ENCODE results near the gene GPR108.
"Not testable (repeated sequence)": the region's sequence is repeated elsewhere in the genome, so short reads cannot be mapped to it uniquely, and the experiment has no call there.

Gene GPR108

DNA sequence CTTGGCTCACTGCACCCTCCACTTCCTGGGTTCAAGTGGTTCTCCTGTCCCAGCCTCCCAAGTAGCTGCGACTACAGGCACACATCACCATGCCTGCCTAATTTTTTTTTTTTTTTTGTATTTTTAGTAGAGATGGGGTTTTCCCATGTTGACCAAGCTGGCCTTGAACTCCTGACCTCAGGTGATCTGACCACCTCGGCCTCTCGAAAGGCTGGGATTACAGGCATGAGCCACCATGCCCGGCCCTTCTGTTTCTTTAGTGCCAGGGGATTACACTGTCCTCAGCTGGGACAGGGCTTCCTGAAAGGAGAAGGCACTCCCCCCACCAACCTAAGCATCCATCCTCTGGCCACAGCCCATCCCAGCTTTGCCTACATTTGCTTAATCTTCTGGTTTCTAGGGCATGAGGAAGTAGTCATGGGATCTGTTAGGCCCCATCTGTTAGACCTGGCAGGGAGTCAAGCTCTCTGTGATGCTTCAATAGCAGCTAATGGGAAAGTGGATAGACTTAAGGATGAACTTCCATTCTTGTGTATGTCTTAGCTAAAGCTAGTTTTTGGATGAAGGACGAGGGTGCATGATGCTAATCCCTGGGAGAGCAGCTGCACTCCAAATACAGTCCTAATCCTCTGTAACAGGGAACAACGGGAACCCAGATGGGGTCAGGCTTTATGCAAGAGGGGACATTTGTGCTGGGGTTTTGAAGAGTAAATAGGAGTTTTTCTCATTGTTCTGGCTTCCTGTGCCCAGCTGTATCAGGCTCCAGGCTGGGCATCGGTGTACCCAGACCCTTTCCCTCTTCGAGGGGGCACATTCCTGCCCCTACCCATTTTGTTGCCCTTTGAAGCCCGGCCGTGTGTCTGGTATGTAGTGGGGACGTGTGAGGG is 37.7 kb upstream of the GPR108 start:
- Mint-ChIP-seq H3K36me3 (ENCODE audit: low read depth) (no peaks in the 10 kb centered on the region), H3K9me3 (peaks cover 22% of the 10 kb centered on the region), H3K27me3 (ENCODE audit: low read depth, poor library complexity) (peaks cover 12% of the 10 kb centered on the region), H3K4me1 (no peaks in the 10 kb centered on the region), H3K4me3 (no peak overlapping the region), H3K27ac (peak overlapping the region; percentile 68)
- TF ChIP-seq, protein P1, sequence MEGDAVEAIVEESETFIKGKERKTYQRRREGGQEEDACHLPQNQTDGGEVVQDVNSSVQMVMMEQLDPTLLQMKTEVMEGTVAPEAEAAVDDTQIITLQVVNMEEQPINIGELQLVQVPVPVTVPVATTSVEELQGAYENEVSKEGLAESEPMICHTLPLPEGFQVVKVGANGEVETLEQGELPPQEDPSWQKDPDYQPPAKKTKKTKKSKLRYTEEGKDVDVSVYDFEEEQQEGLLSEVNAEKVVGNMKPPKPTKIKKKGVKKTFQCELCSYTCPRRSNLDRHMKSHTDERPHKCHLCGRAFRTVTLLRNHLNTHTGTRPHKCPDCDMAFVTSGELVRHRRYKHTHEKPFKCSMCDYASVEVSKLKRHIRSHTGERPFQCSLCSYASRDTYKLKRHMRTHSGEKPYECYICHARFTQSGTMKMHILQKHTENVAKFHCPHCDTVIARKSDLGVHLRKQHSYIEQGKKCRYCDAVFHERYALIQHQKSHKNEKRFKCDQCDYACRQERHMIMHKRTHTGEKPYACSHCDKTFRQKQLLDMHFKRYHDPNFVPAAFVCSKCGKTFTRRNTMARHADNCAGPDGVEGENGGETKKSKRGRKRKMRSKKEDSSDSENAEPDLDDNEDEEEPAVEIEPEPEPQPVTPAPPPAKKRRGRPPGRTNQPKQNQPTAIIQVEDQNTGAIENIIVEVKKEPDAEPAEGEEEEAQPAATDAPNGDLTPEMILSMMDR (IDR thresholded peaks at IDR 0.05): no peak
- DNase-seq: no peak

DNA sequence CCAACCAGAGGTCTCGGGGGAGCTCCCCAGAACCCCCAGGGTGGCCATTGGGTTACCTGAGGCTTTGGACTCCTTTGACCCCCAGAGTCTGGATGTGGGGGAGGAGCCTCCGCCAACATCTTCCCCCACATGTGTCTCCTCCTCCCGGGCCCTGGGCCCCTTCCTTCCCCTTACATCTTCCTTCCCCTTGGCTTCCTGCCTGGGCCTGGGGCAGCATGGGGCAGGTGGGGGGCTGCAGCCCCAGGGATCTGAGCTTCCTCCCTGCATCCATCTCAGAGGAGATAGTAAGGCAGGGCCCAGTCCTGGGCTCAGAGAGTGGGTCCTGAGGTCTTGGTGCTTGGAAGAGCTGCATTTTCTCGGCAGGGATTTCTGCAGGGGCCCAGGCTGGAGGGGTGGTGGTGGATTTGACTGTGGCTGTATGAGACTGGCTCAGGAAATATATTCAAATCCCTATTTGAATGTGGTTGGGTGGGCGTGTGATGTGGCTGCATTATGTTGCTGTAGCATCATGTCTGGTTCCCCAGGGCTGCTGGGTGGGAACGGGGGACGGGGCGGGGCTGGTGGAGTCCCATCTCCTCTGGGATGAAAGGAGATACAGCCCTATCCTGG is 36.0 kb upstream of the GPR108 start:
- Mint-ChIP-seq H3K9me3 (peaks cover 22% of the 10 kb centered on the region), H3K27me3 (ENCODE audit: low read depth, poor library complexity) (peaks cover 24% of the 10 kb centered on the region), H3K27ac (no peak overlapping the region), H3K36me3 (ENCODE audit: low read depth) (no peaks in the 10 kb centered on the region), H3K4me3 (no peak overlapping the region), H3K4me1 (no peaks in the 10 kb centered on the region)
- TF ChIP-seq, protein P1 (IDR thresholded peaks at IDR 0.05): no peak
- DNase-seq: no peak

DNA sequence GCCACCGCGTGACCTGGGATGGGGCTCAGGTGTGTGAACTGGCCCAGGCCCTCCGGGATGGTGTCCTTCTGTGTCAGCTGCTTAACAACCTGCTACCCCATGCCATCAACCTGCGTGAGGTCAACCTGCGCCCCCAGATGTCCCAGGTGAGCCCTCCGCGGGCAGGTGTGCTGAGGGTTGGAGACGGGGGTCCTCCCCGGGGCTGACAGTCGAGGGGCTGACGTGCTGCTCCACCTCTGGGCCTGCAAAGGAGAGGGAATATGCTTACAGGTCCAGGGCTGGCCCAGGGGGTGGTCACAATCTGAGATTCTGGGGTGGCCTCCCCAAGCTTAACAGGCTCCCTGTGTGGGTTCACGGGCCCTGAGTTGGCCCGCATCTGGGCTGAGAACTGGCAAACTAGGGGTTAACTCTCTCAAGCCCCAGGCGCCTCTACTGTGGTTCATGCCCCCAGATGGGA is 35.5 kb upstream of the GPR108 start:
- no peak overlapping the region for H3K4me3 Mint-ChIP-seq
- H3K9me3 Mint-ChIP-seq: peaks cover 22% of the 10 kb centered on the region
- H3K36me3 Mint-ChIP-seq (ENCODE audit: low read depth): no peaks in the 10 kb centered on the region
- TF ChIP-seq, protein P1 (IDR thresholded peaks at IDR 0.05): no peak
- peaks cover 24% of the 10 kb centered on the region for H3K27me3 Mint-ChIP-seq (ENCODE audit: low read depth, poor library complexity)
- no peaks in the 10 kb centered on the region for H3K4me1 Mint-ChIP-seq
- no peak for DNase-seq
- no peak overlapping the region for H3K27ac Mint-ChIP-seq

DNA sequence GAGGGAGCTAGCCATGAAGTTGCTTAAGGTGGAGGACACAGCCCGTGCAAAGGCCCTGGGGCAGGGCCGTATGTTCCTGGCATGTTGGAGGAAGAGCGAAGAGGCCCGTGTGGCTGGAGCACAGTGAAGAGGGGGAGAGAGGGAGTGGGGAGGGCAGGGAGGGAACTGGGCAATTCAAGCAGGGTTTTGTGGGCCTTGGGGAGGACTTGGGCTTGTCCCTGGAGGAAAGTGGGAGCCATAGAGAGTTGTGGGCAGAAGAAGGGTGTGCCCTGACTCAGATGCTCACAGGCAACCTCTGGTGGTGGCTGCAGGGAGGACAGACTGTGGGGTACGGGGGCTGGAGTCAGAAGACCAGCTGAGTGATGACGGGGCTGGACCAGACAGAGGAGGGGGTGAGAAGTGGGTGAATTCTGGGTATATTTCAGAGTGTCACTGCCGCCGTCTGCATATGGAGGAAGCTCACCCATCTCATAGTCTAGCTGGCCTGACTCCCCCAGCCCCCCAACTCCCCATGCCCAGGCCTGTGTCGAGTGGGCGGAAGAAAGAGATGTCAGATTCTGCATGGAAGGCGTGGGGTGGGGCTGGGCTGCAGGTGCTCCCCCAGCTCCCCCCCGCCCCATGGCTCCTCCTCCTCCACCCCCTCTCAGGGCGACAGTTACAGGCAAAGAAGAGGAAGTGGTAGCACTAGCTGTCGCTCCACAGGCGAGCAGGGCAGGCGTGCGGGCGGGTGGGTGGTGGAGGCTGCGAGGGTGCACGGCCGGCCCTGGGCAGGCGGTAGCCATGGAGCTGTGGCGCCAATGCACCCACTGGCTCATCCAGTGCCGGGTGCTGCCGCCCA is 34.9 kb upstream of the GPR108 start, which contains the start of gene VAV1:
Gene VAV1, plus strand, starts transcription at position 681 of the 838 bp plus-strand sequence. Its CDS starts 100 bp downstream, at position 781.
- peaks cover 20% of the 10 kb centered on the region for H3K9me3 Mint-ChIP-seq
- no peak within 1 kb of the TSS for H3K27ac Mint-ChIP-seq
- H3K4me3 Mint-ChIP-seq: no peak within 1 kb of the TSS
- DNase-seq: no peak
- TF ChIP-seq, protein P1 (IDR thresholded peaks at IDR 0.05): no peak
- H3K4me1 Mint-ChIP-seq: peaks cover 5% of the 10 kb centered on the region
- H3K27me3 Mint-ChIP-seq (ENCODE audit: low read depth, poor library complexity): peaks cover 30% of the 10 kb centered on the region
- no peaks in the 10 kb centered on the region for H3K36me3 Mint-ChIP-seq (ENCODE audit: low read depth)

DNA sequence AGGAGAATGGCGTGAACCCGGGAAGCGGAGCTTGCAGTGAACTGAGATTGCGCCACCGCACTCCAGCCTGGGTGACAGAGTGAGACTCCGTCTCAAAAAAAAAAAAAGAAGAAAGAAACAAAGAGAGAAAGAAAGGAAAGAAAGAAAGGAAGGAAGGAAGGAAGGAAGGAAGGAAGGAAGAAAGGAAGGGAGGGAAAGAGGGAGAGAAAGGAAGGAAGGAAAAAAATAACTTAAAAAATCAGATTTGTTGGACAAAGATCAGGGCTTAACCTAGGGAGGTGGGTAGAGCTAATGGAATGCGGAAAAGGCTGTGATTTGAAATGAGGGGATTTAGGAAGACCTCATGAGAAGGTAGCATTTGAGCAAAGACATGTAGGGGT is 34.3 kb upstream of the GPR108 start:
- DNase-seq; H3K4me3 Mint-ChIP-seq; H3K4me1 Mint-ChIP-seq; H3K36me3 Mint-ChIP-seq (ENCODE audit: low read depth); H3K27ac Mint-ChIP-seq: not testable (repeated sequence)
- H3K9me3 Mint-ChIP-seq: peaks cover 16% of the 10 kb centered on the region
- peaks cover 36% of the 10 kb centered on the region for H3K27me3 Mint-ChIP-seq (ENCODE audit: low read depth, poor library complexity)

Measured in nephron progenitor cell (in vitro differentiated cells).